A549 (cell line): ENCODE results near the gene ZNF185. TPM values are rescaled to one million over a fixed set of nuclear protein-coding genes. Genes with fewer than 3 reads are reported as not detected.
A peak's percentile ranks its signal among the peaks of the same experiment; 100 is the strongest.

Source experiments
- ATAC-seq, 2 experiments: fragments of 200-7000 bp in 1 of 2; fragments of >200 bp in 1 of 2; cut with Nextera tagmentation in 1 of 2; cut with Tn5 transposase in 1 of 2; 3 replicates each; pipeline versions ENCODE4 v1.8.0 to v1.9.1; 2018 to 2020; ENCODE audit warnings: mild to moderate bottlenecking in 1 of 2, moderate library complexity in 1 of 2
- CTCF ChIA-PET: fragments of 300-600 bp; sonication (Branson Sonifier 250); formaldehyde crosslinking; extraction: SDS; loops from one replicate; lab custom pipeline; 2021; ENCODE audit warnings: antibody characterized with exemption, inconsistent platforms; lab: Yijun Ruan, JAX
- POLR2A ChIA-PET: fragments of 350-600 bp; formaldehyde crosslinking; extraction: SDS; loops from one replicate; lab custom pipeline; 2021; ENCODE audit warnings: antibody characterized with exemption, inconsistent platforms; lab: Yijun Ruan, JAX
- DNase-seq, 2 experiments: peaks; one replicate each; pipeline versions ENCODE4 v3.0.0 to v3.0.0-alpha.2; 2011 to 2016; ENCODE audit warnings: low read depth in 1 of 2, low spot score in 1 of 2
- FAIRE-seq: peaks from 2 replicates; lab custom pipeline; 2011; peaks lifted over from hg19 to GRCh38; lab: Jason Lieb, UNC
- H3K27ac ChIP-seq, 2 experiments: fragments of >200 bp; sonication (Bioruptor Twin); formaldehyde crosslinking; 3 replicates each; pipeline ENCODE4 v1.5.1; 2016 to 2017
- H3K4me1 ChIP-seq: fragments of >200 bp; sonication (Bioruptor Twin); formaldehyde crosslinking; 3 replicates; pipeline ENCODE4 v1.6.1; 2016
- H3K4me2 ChIP-seq: fragments of >200 bp; sonication (Bioruptor Twin); formaldehyde crosslinking; 3 replicates; pipeline ENCODE4 v1.6.1; 2016
- H3K4me3 ChIP-seq: fragments of >200 bp; sonication (Bioruptor Twin); formaldehyde crosslinking; 3 replicates; pipeline ENCODE4 v1.5.1; 2016
- H3K9me3 ChIP-seq: fragments of >200 bp; sonication (Bioruptor Twin); formaldehyde crosslinking; 3 replicates; pipeline ENCODE4 v1.6.1; 2016
- BCL3 ChIP-seq: fragments of >200 bp; sonication (Bioruptor Twin); formaldehyde crosslinking; IDR thresholded peaks from 3 replicates; pipeline ENCODE4 v1.6.1; 2016
- BHLHE40 ChIP-seq: IDR thresholded peaks from 2 replicates; pipeline ENCODE4 v1.6.1; 2012; ENCODE audit warnings: low read depth, low read length, inconsistent platforms
- CBX2 ChIP-seq: fragments of 200-600 bp; sonication (generic); IDR thresholded peaks from 2 replicates; pipeline ENCODE4 v1.6.1; 2016; ENCODE audit warnings: low read depth, mild to moderate bottlenecking, borderline replicate concordance
- CBX8 ChIP-seq: fragments of 200-600 bp; sonication (generic); IDR thresholded peaks from 2 replicates; pipeline ENCODE4 v1.6.1; 2016
- CHD4 ChIP-seq: fragments of 200-600 bp; sonication (generic); IDR thresholded peaks from 2 replicates; pipeline ENCODE4 v1.6.1; 2016; ENCODE audit warnings: antibody characterized with exemption, mild to moderate bottlenecking, borderline replicate concordance
- EP300 ChIP-seq, 2 experiments: fragments of >200 bp; sonication (Bioruptor Twin); formaldehyde crosslinking; IDR thresholded peaks; 2 replicates in 1 of 2; 3 replicates in 1 of 2; pipeline ENCODE4 v1.6.1; 2016 to 2017
- FOSB ChIP-seq: fragments of 250-450 bp; sonication (Bioruptor Pico); IDR thresholded peaks from 2 replicates; pipeline ENCODE4 v1.5.0; 2020; ENCODE audit warnings: mild to moderate bottlenecking, moderate library complexity
- FOSL2 ChIP-seq, 2 experiments: fragments of 450-650 bp in 1 of 2; fragments of >200 bp in 1 of 2; sonication (Bioruptor Twin) in 1 of 2; formaldehyde crosslinking; IDR thresholded peaks; 2 replicates each; pipeline versions ENCODE4 v1.5.0 to v1.6.1; 2016 to 2020; ENCODE audit warnings: mild to moderate bottlenecking in 1 of 2, moderate library complexity in 1 of 2
- FOXS1 ChIP-seq: fragments of 250-450 bp; sonication (Bioruptor Pico); IDR thresholded peaks from 2 replicates; pipeline ENCODE4 v1.5.0; 2020; ENCODE audit warnings: mild to moderate bottlenecking, moderate library complexity
- HOXB13 ChIP-seq: fragments of 250-450 bp; sonication (Bioruptor Pico); IDR thresholded peaks from 2 replicates; pipeline ENCODE4 v1.5.0; 2020; ENCODE audit warnings: low read depth, mild to moderate bottlenecking, moderate library complexity
- JUN ChIP-seq, 2 experiments: fragments of >200 bp; sonication (Bioruptor Twin); formaldehyde crosslinking; IDR thresholded peaks; 2 replicates in 1 of 2; 3 replicates in 1 of 2; pipeline ENCODE4 v1.6.1; 2016 to 2017
- KDM5A ChIP-seq: fragments of 200-600 bp; sonication (generic); IDR thresholded peaks from 2 replicates; pipeline ENCODE4 v1.6.1; 2016; ENCODE audit warnings: antibody characterized with exemption, mild to moderate bottlenecking
- MAFK ChIP-seq: fragments of 450-650 bp; IDR thresholded peaks from 2 replicates; pipeline ENCODE4 v1.6.1; 2014; ENCODE audit not compliant: partially characterized antibody
- MAZ ChIP-seq: fragments of 150-350 bp; IDR thresholded peaks from 2 replicates; pipeline ENCODE4 v1.6.1; 2014; ENCODE audit warnings: antibody characterized with exemption, low read depth, low read length, borderline replicate concordance
- MYC ChIP-seq: IDR thresholded peaks from 2 replicates; pipeline ENCODE4 v1.6.1; 2012; ENCODE audit warnings: mild to moderate bottlenecking, inconsistent platforms, low read length, improper control_type of control experiment, borderline replicate concordance
- NFE2L2 ChIP-seq: fragments of 150-350 bp; conservative IDR thresholded peaks from 2 replicates; pipeline ENCODE4 v1.6.1; 2014; ENCODE audit warnings: low read length
- NR3C1 ChIP-seq: fragments of >200 bp; sonication (Bioruptor Twin); formaldehyde crosslinking; IDR thresholded peaks from 3 replicates; pipeline ENCODE4 v1.6.1; 2017
- PHF8 ChIP-seq: fragments of 200-600 bp; sonication (generic); IDR thresholded peaks from 2 replicates; pipeline ENCODE4 v1.6.1; 2016; ENCODE audit warnings: low read depth, mild to moderate bottlenecking, antibody characterized with exemption, moderate library complexity, borderline replicate concordance
- POLR2A ChIP-seq: IDR thresholded peaks from 2 replicates; pipeline ENCODE4 v1.6.1; 2012; ENCODE audit warnings: mild to moderate bottlenecking, low read length
- POLR2AphosphoS2 ChIP-seq: conservative IDR thresholded peaks from 2 replicates; pipeline ENCODE4 v1.6.1; 2012; ENCODE audit warnings: low read length, improper control_type of control experiment, inconsistent platforms
- RAD21 ChIP-seq, 2 experiments: fragments of >200 bp in 1 of 2; sonication (Bioruptor Twin) in 1 of 2; formaldehyde crosslinking in 1 of 2; IDR thresholded peaks in 1 of 2; conservative IDR thresholded peaks in 1 of 2; 2 replicates in 1 of 2; 3 replicates in 1 of 2; pipeline ENCODE4 v1.6.1; 2012 to 2018; ENCODE audit warnings: inconsistent platforms in 1 of 2
- RNF2 ChIP-seq: fragments of 200-600 bp; sonication (generic); IDR thresholded peaks from 2 replicates; pipeline ENCODE4 v1.6.1; 2016; ENCODE audit warnings: low read depth, mild to moderate bottlenecking, antibody characterized with exemption, moderate library complexity, borderline replicate concordance
- SMC3 ChIP-seq: fragments of >200 bp; sonication (Bioruptor Twin); formaldehyde crosslinking; IDR thresholded peaks from 3 replicates; pipeline ENCODE4 v1.6.1; 2018; ENCODE audit warnings: inconsistent platforms
- TFCP2L1 ChIP-seq: fragments of 250-450 bp; sonication (Bioruptor Pico); IDR thresholded peaks from 2 replicates; pipeline ENCODE4 v1.5.0; 2021; ENCODE audit warnings: mild to moderate bottlenecking
- TP53 ChIP-seq: fragments of 250-450 bp; sonication (Bioruptor Pico); IDR thresholded peaks from 2 replicates; pipeline ENCODE4 v1.5.0; 2021; ENCODE audit warnings: mild to moderate bottlenecking, moderate library complexity
- USF2 ChIP-seq: fragments of 450-650 bp; IDR thresholded peaks from 2 replicates; pipeline ENCODE4 v1.6.1; 2014; ENCODE audit warnings: antibody characterized with exemption
- ZFP36 ChIP-seq: fragments of 450-650 bp; IDR thresholded peaks from 2 replicates; pipeline ENCODE4 v1.6.1; 2014; ENCODE audit warnings: borderline replicate concordance; ENCODE audit not compliant: partially characterized antibody
- ZNF302 ChIP-seq: fragments of 250-450 bp; sonication (Bioruptor Pico); IDR thresholded peaks from 2 replicates; pipeline ENCODE4 v1.9.0; 2021; ENCODE audit warnings: inconsistent platforms, mild to moderate bottlenecking, moderate library complexity
- ZSCAN20 ChIP-seq: fragments of 250-450 bp; sonication (Bioruptor Pico); IDR thresholded peaks from 2 replicates; pipeline ENCODE4 v1.8.0; 2022; ENCODE audit warnings: mild to moderate bottlenecking, moderate library complexity
- WGBS: methylation state at CpG from one replicate; pipeline ENCODE4 v1.1.6; 2017; ENCODE audit errors: missing lambda C conversion rate; 5-methylcytosine and 5-hydroxymethylcytosine counted together
- polyA plus RNA-seq, 4 experiments: library from polyadenylated mRNA; depleted of rRNA in 3 of 4; stranded (reverse); fragments of >200 nt; fragmentation: RNase III in 1 of 4; extraction: RNeasy Plus Mini Kit Qiagen cat#74134 plus additional on column Dnase treatment in 1 of 4; gene quantifications; 2 replicates in 3 of 4; 3 replicates in 1 of 4; pipeline ENCODE4 v1.2.3, GENCODE V29; 2011 to 2017
- TF ChIP-seq, protein P1 (sequence below): fragments of >200 bp; sonication (Bioruptor Twin); formaldehyde crosslinking; IDR thresholded peaks from 3 replicates; pipeline ENCODE4 v1.5.1; 2016
- TF ChIP-seq, protein P2 (sequence below): IDR thresholded peaks from 2 replicates; pipeline ENCODE4 v1.6.1; 2012
- TF ChIP-seq, protein P3 (sequence below): fragments of >200 bp; sonication (Bioruptor Twin); formaldehyde crosslinking; IDR thresholded peaks from 2 replicates; pipeline ENCODE4 v1.6.1; 2016

ZNF185 gene
- polyA plus RNA-seq, 2 of the 4 experiments (the other 2 are of a cell fraction) = 5.0 to 11.2 TPM

DNA sequence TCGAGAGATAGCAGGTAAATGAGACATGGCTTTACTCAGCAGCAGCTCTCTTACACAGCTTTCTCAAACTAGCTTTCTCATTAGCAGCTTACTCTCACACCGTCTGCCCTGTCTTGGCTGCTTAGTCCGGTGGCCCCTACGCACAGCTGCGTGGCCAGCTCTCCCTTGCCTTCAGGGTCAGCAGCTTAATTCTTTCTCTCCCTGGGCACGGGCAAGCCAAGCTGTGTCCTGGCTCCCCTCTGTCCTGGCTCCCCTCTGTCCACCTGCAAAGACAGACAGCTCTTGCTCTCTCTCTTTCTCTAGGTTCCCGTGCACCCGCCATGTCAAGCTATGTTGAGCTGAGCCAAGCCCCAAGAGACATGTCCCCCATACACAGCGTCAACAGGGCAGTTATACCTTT, 39.4 kb downstream of the ZNF185 start (continued):
- TF ChIP-seq, protein P1, sequence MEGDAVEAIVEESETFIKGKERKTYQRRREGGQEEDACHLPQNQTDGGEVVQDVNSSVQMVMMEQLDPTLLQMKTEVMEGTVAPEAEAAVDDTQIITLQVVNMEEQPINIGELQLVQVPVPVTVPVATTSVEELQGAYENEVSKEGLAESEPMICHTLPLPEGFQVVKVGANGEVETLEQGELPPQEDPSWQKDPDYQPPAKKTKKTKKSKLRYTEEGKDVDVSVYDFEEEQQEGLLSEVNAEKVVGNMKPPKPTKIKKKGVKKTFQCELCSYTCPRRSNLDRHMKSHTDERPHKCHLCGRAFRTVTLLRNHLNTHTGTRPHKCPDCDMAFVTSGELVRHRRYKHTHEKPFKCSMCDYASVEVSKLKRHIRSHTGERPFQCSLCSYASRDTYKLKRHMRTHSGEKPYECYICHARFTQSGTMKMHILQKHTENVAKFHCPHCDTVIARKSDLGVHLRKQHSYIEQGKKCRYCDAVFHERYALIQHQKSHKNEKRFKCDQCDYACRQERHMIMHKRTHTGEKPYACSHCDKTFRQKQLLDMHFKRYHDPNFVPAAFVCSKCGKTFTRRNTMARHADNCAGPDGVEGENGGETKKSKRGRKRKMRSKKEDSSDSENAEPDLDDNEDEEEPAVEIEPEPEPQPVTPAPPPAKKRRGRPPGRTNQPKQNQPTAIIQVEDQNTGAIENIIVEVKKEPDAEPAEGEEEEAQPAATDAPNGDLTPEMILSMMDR = no peak
- no peak for TF ChIP-seq MAZ

DNA sequence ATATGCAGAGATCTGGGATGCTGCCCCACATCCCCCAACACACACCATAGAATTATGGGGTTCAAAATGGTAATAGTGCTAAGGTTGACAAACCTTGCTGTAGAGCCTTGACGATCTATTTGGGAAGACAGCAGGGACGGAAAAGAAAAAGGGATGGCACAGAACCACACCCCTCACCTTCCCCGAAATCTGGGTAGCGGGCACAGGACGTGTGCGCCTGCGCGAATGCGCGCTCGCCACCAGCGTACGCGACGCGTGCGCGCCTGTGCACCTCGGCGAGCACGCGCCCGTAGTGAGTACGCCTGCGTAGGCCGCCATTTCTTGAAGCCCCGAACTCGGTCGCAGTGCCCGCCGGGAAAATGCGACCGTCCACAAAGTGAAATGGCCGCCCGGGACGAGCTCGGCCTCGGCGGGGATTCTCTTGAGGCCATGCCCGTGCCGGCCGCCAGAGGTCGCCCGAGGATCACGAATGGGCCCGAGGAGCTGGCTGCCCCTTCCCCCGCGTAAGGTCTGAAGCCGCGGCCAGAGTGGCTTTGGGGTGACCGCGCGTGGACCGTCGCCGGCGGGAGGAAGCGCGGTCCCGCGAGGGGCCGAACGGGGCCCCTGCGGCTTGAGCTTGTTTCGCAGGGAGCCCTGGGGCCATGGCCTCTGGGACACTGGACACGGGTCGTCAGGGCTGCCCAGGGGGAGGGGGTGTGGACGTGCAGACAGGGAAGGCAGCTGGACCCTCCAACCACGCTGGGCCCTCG, 43.6 kb downstream of the ZNF185 start:
- peak overlapping the region; percentile 85 to 96 for H3K27ac ChIP-seq
- peak overlapping the region; percentile 62 for H3K4me3 ChIP-seq
- H3K4me2 ChIP-seq = peak overlapping the region; percentile 91
- peak; percentile 98 for FAIRE-seq
- H3K4me1 ChIP-seq = peaks cover 8% of the 10 kb centered on the region; the same call in 1 of the 3 replicates
- H3K9me3 ChIP-seq = no peaks in the 10 kb centered on the region
- ATAC-seq = peak; percentile 90 to 96
- peak; percentile 85 to 94 for DNase-seq
- POLR2A ChIA-PET = interaction anchor here (0.7 to 1.9 kb wide), 4 partner anchors 17 to 994 kb away, joined by 3 to 5 read pairs (median 3); partner anchors contain the start of genes DUSP9 and NAA10
- CTCF ChIA-PET = interaction anchor here (0.6 to 3.4 kb wide), 30 partner anchors 9 to 1442 kb away, joined by 3 to 23 read pairs (median 4); partner anchors contain the start of genes PLXNB3 and RENBP
- WGBS = 0% methylated on average over 6 of the region's 70 CpGs
- TF ChIP-seq FOXS1 (CRISPR knock-in tag) (no peak), RNF2 (no peak), PHF8 (0 out of 2 replicates have a peak, but pooled peaks have one; percentile 56), NFE2L2 (no peak), FOSL2 (IDR thresholded peaks at IDR 0.05) (no peak), FOSL2 (CRISPR knock-in tag; IDR thresholded peaks at IDR 0.05) (no peak), BCL3 (0 out of 3 replicates have a peak, but pooled peaks have one; percentile 45), TP53 (CRISPR knock-in tag) (no peak), FOSB (CRISPR knock-in tag) (no peak), CBX2 (no peak), USF2 (peak; percentile 19; the same call in 1 of the 2 replicates), TFCP2L1 (CRISPR knock-in tag) (no peak), MAFK (no peak), JUN (IDR thresholded peaks at IDR 0.05) (peak in 1 of 2 experiments; percentile 40; a peak in 2 of 5 replicates), ZFP36 (no peak), CHD4 (no peak), SMC3 (peak; percentile 55), NR3C1 (no peak), ZSCAN20 (no peak), KDM5A (peak; percentile 91), RAD21 (conservative IDR thresholded peaks at IDR 0.05 in 1 of 2, IDR thresholded peaks at IDR 0.05 in 1 of 2) (peak; percentile 76 to 95), BHLHE40 (no peak), MYC (no peak; the same call in 1 of the 2 replicates), CBX8 (no peak), POLR2AphosphoS2 (no peak), ZNF302 (no peak), HOXB13 (CRISPR knock-in tag) (no peak), POLR2A (peak; percentile 57), EP300 (IDR thresholded peaks at IDR 0.05) (no peak), MAZ (no peak)
- TF ChIP-seq, protein P2, sequence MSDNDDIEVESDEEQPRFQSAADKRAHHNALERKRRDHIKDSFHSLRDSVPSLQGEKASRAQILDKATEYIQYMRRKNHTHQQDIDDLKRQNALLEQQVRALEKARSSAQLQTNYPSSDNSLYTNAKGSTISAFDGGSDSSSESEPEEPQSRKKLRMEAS = peak; percentile 73
- TF ChIP-seq, protein P1 = peak; percentile 77
- TF ChIP-seq, protein P3, sequence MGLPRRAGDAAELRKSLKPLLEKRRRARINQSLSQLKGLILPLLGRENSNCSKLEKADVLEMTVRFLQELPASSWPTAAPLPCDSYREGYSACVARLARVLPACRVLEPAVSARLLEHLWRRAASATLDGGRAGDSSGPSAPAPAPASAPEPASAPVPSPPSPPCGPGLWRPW = no peak
